ENCODE results near the gene KATNAL2. TPM values are rescaled to one million over a fixed set of nuclear protein-coding genes. Genes with fewer than 3 reads are reported as not detected.

Gene KATNAL2
- total RNA-seq, 2 experiments from 2014 or later, result 1.3 to 1.6 TPM

DNA sequence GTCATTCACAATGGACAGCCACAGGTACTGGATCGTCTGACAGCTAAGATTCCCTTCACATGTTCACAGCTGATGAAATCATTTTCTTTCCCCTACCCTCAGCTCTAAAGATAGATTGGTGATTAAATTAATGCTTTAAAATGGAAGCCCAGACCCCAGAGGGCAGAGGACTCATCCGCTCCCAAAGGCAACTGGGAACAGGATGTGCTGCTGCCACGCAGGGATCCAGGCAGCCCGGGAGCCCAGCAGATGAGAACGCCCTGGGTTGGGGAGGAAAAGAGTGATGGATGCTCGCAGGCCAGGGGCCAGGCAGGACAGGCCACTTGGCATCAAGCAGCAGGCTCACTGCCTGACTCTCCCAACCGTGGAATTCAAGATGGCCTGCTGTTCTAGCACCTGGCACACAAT, 191.6 kb downstream of the KATNAL2 start:
- Mint-ChIP-seq H3K9me3 (no peaks in the 10 kb centered on the region), H3K4me3 (no peak overlapping the region), H3K36me3 (peaks cover 2% of the 10 kb centered on the region), H3K27me3 (no peaks in the 10 kb centered on the region), H3K27ac (no peak overlapping the region), H3K4me1 (no peaks in the 10 kb centered on the region)
- DNase-seq, result no peak

DNA sequence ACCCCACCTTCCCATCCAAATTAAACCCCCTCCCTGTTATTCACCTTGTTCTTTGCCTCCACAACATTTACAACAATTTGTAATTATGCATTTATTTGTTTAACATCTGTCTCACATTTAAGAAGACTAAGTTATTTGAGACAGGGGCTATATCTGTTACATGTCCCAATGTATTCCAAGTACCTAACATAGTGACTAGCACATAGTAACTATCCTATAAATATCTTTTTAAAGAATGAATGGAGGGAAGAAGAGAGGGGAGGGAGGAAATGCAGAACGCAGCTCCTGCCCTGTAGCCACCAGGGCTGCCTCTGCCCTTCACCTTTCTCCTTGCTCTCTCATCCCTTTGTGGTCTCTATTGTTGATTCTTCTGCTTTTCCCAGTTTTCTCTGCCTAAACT, 192.3 kb downstream of the KATNAL2 start:
- DNase-seq, result no peak
- H3K4me3 Mint-ChIP-seq, result no peak overlapping the region
- no peaks in the 10 kb centered on the region for H3K9me3 Mint-ChIP-seq
- H3K36me3 Mint-ChIP-seq, result peaks cover 2% of the 10 kb centered on the region
- no peaks in the 10 kb centered on the region for H3K4me1 Mint-ChIP-seq
- H3K27ac Mint-ChIP-seq, result no peak overlapping the region
- no peaks in the 10 kb centered on the region for H3K27me3 Mint-ChIP-seq

DNA sequence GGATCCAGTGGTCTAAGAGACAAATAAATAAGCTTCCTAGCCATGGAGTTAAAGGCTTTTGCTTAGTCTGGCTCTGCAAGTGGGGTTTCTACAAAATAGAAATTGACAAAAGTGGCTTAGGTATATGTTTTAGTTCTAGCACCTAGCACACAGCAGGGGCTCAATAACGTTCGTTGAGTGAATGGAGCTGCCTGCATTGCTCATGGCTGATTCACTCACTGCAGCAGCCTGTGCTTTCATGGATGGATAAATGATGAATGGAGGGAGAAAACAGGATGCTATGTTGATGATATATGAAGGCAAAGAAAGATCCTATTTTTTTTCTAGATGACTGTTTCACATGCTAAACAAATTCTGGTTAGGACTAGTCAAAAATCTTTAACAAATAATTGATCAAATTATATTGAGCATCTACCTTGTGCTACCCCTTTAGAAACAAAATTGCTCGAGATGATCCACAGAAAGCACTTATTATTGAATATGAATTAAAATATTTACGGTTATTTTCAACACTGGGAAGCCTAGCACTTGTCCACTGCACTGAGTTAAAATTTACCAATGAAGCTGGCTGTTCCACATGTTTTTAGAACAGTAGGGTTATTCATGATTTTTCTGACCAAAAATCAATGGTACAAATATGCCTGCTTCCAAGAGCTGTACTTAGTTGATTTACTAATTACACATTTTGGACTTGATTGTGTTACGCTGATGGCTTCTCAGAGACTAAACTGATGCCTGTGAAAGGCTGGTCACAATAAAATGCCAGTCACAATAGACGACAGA, 193.3 kb downstream of the KATNAL2 start:
- Mint-ChIP-seq H3K27ac (no peak overlapping the region), H3K4me3 (no peak overlapping the region), H3K27me3 (no peaks in the 10 kb centered on the region), H3K9me3 (no peaks in the 10 kb centered on the region), H3K4me1 (no peaks in the 10 kb centered on the region), H3K36me3 (peaks cover 2% of the 10 kb centered on the region)
- no peak for DNase-seq

GRCh38 chr18:47113796-47114540, 196.6 kb downstream of the KATNAL2 start:
- Mint-ChIP-seq H3K27me3 (no peaks in the 10 kb centered on the region), H3K9me3 (no peaks in the 10 kb centered on the region), H3K36me3 (peaks cover 2% of the 10 kb centered on the region), H3K4me3 (no peak overlapping the region), H3K4me1 (no peaks in the 10 kb centered on the region), H3K27ac (no peak overlapping the region)
- no peak for DNase-seq

DNA sequence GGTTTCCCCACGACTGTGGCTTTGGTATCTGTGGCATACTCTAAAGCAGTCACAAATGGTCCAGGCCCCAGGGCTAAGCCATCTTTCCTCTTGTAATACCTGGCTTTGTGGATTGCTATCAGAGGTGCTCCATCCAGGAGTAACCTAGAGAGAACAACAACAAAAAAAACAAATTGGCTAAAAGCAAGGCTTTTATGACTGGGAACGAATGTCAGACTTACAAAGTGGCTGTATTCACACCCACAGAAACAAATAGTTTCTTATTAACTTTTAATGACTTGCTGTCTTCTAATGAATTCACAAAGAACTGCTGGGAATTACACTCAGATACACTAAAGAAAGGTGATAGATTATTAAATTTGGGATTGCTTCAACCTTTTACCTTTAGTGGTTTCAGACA, 197.8 kb downstream of the KATNAL2 start:
- no peak for DNase-seq
- Mint-ChIP-seq H3K36me3 (peaks cover 6% of the 10 kb centered on the region), H3K4me3 (no peak overlapping the region), H3K27ac (no peak overlapping the region), H3K4me1 (peaks cover 2% of the 10 kb centered on the region), H3K9me3 (no peaks in the 10 kb centered on the region), H3K27me3 (no peaks in the 10 kb centered on the region)

- Mint-ChIP-seq H3K27me3 (no peaks in the 10 kb centered on the region), H3K4me3 (no peak overlapping the region), H3K27ac (no peak overlapping the region), H3K9me3 (no peaks in the 10 kb centered on the region), H3K36me3 (peaks cover 24% of the 10 kb centered on the region), H3K4me1 (peaks cover 20% of the 10 kb centered on the region)
- DNase-seq, result no peak
Measured at GRCh38 chr18:47118981-47119380, 201.6 kb downstream of the KATNAL2 start.

- Mint-ChIP-seq H3K36me3 (peaks cover 27% of the 10 kb centered on the region), H3K27me3 (no peaks in the 10 kb centered on the region), H3K4me3 (no peak overlapping the region), H3K4me1 (peaks cover 20% of the 10 kb centered on the region), H3K9me3 (no peaks in the 10 kb centered on the region), H3K27ac (peak overlapping the region; percentile 49)
- no peak for DNase-seq
Measured at GRCh38 chr18:47120428-47120827, 203.0 kb downstream of the KATNAL2 start.

DNA sequence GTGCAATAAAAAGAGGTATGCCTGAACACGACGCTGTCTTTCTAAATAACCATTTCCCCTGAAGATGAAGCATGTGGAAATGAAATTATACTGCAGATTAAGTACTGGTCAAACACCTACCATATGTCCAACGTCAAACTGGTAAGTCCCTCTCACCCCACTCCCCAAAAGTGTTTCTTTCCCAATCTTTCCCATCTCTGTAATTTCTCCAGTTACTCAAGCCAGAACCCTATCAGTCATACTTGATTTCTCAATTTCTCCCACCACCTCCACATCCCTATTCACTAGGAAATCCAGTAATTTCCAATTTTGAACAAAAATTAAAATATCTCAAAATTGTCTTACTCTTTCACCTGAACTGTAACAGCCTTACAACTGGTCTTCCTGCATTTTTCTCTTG, 203.7 kb downstream of the KATNAL2 start:
- Mint-ChIP-seq H3K4me3 (no peak overlapping the region), H3K27me3 (no peaks in the 10 kb centered on the region), H3K27ac (no peak overlapping the region)

GRCh38 chr18:47141289-47141688, 223.9 kb downstream of the KATNAL2 start:
- no peak overlapping the region for H3K4me3 Mint-ChIP-seq
- peaks cover 41% of the 10 kb centered on the region for H3K36me3 Mint-ChIP-seq
- H3K27me3 Mint-ChIP-seq, result no peaks in the 10 kb centered on the region
- no peak overlapping the region for H3K27ac Mint-ChIP-seq
- H3K4me1 Mint-ChIP-seq, result peaks cover 24% of the 10 kb centered on the region
- DNase-seq, result no peak
- H3K9me3 Mint-ChIP-seq, result no peaks in the 10 kb centered on the region

More for the DNA sequence above, 203.7 kb downstream of the KATNAL2 start:
- H3K9me3 Mint-ChIP-seq, result no peaks in the 10 kb centered on the region
- peaks cover 20% of the 10 kb centered on the region for H3K4me1 Mint-ChIP-seq
- no peak for DNase-seq
- H3K36me3 Mint-ChIP-seq, result peaks cover 27% of the 10 kb centered on the region

DNA sequence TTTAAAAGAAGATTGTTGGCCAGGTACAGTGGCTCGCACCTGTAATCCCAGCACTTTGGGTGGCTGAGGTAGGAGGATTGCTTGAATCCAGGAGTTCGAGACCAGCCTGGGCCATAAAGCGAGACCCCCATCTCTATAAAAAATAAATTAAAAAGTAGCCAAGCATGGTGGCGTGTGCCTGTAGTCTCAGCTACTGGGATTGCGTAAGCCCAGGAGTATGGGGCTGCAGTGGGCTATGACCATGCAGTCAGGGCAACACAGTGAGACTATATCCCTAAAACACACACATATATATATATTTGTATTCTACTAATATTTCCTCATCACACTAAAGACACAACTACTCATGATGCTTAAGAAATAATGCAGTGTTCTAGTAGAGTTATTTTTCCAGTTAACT, 225.8 kb downstream of the KATNAL2 start:
- DNase-seq, result no peak
- H3K4me3 Mint-ChIP-seq, result no peak overlapping the region
- H3K9me3 Mint-ChIP-seq, result no peaks in the 10 kb centered on the region
- no peak overlapping the region for H3K27ac Mint-ChIP-seq
- H3K27me3 Mint-ChIP-seq, result no peaks in the 10 kb centered on the region
- H3K4me1 Mint-ChIP-seq, result peaks cover 35% of the 10 kb centered on the region
- H3K36me3 Mint-ChIP-seq, result peaks cover 44% of the 10 kb centered on the region

DNA sequence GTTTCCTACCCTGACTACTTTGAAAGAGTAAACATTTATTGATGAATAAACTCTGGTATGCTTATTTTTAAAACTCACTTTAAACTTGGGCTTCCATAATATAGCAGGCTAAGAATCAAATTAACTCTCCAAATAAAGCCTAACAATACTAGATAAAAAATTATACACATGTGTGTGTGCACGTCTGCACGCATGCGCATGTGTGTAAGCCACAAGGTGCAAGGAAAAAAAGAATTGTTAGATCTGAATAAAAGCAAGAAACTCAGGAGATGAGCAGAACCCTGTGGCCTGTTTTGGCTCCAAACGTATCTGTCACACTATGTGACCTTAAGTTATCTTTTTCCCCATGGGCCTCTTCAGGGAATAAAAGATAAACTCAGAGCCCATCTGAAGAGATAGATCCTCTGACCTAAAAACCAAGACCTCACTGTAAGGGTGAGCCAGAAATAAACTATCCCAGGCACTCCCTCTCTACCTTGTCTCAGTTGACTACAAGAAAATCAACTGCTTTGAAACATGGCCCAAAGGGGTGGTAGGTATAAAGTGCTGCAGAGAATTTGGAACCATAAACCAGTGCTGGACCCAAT, 226.6 kb downstream of the KATNAL2 start:
- DNase-seq, result no peak
- H3K4me1 Mint-ChIP-seq, result peaks cover 41% of the 10 kb centered on the region
- H3K4me3 Mint-ChIP-seq, result no peak overlapping the region
- H3K9me3 Mint-ChIP-seq, result no peaks in the 10 kb centered on the region
- H3K27me3 Mint-ChIP-seq, result no peaks in the 10 kb centered on the region
- H3K27ac Mint-ChIP-seq, result no peak overlapping the region
- H3K36me3 Mint-ChIP-seq, result peaks cover 49% of the 10 kb centered on the region

DNA sequence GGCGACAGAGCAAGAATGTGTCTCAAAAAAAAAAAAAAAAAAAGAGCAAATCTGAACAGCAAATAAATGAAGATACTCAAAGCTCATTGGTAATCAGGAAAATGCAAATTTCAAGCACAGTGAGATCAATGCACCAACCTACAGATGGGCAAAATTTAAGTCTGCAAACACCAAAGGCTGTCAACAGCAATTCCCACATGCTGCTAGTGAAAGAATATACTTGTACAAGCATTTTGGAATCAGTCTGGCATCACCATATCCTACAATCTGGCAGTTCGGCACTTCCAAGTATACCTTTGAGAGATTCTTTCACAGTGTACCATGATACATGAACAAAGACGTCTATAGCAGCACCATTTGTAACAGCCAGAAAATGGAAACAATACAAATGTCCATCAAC, 228.8 kb downstream of the KATNAL2 start:
- H3K27me3 Mint-ChIP-seq, result no peaks in the 10 kb centered on the region
- H3K9me3 Mint-ChIP-seq, result no peaks in the 10 kb centered on the region
- peaks cover 52% of the 10 kb centered on the region for H3K4me1 Mint-ChIP-seq
- no peak for DNase-seq
- H3K36me3 Mint-ChIP-seq, result peaks cover 42% of the 10 kb centered on the region
- no peak overlapping the region for H3K27ac Mint-ChIP-seq
- no peak overlapping the region for H3K4me3 Mint-ChIP-seq

DNA sequence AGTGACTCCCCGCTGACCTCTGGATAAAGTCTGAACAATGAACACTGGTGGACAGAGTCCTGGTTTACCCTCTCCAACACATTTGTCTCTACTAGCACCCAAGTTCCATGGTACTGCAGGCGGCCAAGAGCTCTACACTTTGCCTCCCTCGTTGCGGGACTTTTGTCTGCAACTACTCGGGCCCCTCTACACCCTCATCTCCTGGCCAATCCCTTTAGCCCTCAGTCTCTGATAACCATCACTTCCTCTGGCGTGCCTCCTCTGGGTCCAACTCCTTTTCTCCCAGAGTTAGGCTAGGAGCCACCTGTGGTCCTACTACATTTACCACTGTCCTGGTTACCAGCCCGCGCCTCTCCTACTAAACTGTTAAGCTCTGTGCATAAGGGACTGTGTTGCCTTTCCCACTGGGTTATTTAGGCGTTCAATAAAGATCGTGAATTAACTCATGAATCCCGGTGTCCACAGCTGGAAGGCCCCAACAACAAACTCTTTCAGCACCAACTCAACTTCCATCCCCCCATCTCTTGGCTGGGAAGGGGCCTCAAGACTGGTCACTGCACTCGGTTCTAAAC, 232.1 kb downstream of the KATNAL2 start:
- Mint-ChIP-seq H3K9me3 (no peaks in the 10 kb centered on the region), H3K27me3 (no peaks in the 10 kb centered on the region), H3K36me3 (peaks cover 40% of the 10 kb centered on the region), H3K4me1 (peaks cover 51% of the 10 kb centered on the region), H3K4me3 (peak overlapping the region; percentile 93), H3K27ac (peak overlapping the region; percentile 91)
- no peak for DNase-seq

- DNase-seq, result peak; percentile 87
- Mint-ChIP-seq H3K4me1 (peaks cover 46% of the 10 kb centered on the region), H3K27ac (peak within 1 kb of the TSS; percentile 91), H3K27me3 (no peaks in the 10 kb centered on the region), H3K9me3 (no peaks in the 10 kb centered on the region), H3K36me3 (peaks cover 40% of the 10 kb centered on the region), H3K4me3 (peak within 1 kb of the TSS; percentile 93)
Measured at GRCh38 chr18:47150029-47150823, 232.8 kb downstream of the KATNAL2 start, which contains the start of gene HDHD2. HDHD2 (minus strand) TSS chr18:47150500; CDS start chr18:47136439, 14,061 bp downstream.

Measured in activated naive CD8-positive, alpha-beta T cell treated with anti-CD3 and anti-CD28 coated beads for 36 hours (primary cell).